SK-N-DZ (cell line): ENCODE measurements around the gene CUL9.

Experiments
- DNase-seq: peaks from one replicate; pipeline ENCODE4 v3.0.0-alpha.2; 2015; ENCODE audit warnings: low spot score

The CUL9 gene

DNA sequence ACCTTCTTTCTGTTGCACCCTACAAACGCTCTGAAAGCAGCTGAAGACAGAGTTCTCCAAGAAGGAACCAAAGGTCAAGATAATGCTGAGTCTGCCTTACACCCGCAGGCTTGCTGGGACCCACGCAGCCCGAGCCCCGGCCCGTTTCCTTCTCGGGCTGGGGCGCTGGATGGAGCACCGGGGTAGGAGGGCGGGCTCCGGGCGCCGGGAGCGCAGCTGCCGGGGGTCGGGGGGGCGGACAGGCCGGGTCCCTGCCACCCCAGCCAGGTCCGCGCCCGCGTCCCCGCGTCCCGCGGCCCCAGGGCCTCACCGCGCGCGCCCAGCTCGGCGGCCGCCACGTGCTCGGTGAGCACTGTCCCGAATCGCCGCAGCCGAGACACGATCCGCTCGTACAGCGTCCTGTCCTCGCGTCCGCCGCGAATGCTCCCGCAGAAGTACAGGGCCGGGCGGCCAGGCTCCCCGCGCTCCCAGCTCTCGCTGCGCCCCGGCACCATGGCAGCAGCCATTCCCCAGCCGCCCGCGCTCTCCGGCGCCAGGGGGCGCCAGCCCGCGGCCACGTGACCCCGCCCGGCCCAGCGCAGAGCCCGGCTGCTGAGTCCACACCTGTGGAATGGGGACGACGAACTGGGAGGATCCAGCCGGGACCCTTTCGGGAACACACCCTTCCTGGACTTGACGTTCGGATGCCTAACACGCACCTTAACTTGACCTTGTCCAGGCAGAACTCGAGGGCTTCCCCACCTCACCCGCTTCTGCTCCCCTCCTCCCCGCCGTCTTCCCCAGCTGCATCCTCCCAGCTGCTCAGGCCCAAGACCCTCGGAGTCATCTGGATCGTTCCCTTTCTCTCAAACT is 47.2 kb downstream of the CUL9 start, which contains the start of gene DNPH1:
Gene DNPH1, minus strand, starts transcription at position 531 of the 852 bp plus-strand sequence. Its CDS starts 25 bp downstream, at position 506.
- peak; percentile 65 for DNase-seq

DNA sequence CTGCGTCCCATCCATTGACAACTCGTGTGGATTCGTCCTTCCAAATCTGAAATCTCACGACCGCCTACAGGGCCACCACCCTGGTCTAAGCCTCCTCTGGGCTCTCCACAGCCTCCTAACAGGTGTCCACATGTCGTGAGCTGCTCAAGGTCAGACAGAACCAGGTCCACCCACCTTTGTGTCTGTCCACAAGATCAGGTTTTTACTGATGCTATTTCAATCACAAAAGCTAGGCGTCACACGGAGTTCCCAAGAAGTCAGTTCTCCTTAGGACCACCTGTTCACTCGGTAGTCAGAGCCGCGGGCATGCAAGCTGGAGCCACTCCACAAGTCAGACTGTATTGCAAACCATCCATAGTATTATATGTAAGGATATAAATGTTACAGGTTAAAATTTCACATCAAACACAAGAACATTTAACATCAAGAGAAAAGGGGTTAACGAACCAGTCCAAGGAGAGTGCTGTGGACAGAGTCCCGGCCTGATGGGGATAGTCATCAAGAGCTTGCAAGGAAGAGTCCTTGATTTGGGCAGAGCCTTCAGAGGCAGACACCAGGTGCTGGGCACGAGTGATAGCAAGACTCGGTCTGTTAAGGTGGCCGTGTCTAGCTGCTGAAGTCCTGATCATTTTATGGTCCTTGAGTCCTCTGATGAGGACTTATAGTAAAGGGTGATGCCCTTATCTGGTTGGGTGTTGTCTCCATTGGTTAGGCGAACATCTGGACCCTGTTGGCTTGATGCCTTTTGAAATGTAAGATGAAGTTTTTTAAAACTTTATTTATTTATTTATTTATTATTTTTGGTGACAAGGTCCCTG is 48.0 kb downstream of the CUL9 start:
- no peak for DNase-seq

- DNase-seq, result no peak
Observed at GRCh38 chr6:43231053-43231452, 49.1 kb downstream of the CUL9 start.

DNA sequence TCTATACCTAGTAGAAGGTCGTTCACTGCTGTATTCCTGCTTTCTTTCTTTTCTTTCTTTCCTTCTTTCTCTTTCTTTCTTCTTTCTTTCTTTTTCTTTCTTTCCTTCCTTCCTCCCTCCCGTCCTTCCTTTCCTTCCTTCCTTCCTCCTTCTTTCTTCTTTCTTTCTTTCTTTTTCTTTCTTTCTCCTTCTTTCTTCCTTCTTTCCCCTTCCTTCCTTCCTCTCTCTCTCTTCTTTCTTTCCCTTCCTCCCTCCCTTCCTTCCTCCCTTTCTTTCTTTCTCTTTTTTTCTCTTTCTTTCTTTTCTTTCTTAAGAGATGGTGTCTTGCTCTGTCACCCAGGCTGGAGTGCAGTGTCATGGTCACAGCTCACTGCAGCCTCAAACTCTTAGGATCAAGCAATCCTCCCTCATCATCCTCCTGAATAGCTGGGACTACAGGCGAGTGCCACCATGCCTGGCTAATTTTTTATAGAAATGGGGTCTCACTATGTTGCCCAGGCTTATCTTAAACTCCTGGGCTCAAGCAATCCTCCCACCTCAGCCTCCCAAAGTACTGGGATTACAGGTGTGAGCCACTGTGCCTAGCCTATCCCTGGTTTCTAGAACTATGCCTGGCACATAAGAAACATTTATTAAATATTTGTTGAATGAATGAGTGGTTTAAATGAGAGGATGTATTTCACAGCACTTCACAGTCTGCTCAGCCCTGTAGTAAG is 49.9 kb downstream of the CUL9 start:
- no peak for DNase-seq

DNA sequence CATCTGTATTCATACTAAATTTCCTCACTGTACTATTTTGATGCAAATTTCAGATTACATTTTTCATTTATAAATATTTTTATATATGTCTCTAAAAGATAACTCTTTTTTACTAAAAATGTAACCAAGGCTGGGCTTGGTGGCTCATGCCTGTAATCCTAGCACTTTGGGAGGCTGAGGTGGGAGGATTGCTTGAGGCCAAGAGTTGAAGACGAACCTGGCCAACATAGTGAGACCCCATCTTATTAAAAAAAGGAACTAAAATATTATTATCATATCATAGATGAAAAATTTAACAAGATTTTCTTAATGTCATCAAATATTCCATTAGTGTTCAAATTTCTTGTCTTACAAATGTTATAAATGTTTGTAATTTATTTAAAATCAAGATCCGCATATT is 53.8 kb downstream of the CUL9 start:
- DNase-seq, result no peak

DNA sequence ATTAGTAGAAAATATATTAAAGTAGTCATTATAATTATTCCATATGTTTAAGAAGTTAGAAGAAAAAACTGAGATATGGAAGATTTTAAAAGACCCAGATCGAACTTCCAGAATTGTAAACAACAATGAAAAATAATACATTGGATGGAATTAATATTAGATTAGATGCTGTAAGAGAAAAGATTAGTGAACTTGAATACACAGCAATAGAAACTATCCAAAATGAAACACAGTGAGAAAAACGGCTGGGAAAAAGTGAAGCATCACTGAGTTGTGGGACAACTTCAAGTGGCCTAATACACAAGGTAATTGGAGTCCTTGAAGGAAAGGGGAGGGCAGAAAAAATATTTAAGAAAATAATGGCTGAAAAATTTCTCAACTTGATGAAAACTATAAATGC is 57.1 kb downstream of the CUL9 start:
- DNase-seq, result no peak

GRCh38 chr6:43240950-43241349 is 59.0 kb downstream of the CUL9 start:
- DNase-seq, result no peak

DNA sequence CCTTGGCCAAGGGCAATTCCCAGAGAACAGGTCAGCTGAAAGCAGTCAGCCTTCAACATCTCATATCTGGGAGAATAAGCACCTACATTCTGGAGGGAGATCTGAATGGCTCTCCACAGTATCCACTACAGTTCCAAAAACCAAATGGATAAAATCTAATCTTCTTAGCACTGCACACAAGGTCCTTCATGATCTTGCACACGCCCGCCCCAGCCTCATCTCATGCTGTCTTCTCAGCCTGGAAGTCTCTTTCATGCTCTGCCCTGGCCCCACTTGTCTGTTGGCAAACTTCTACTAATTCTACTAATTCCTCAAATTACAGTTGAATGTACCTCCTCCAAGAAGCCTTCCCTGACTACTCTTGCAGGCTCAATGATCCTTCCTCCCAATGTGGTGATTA is 59.5 kb downstream of the CUL9 start:
- DNase-seq, result no peak

- peak; percentile 75 for DNase-seq
Observed at GRCh38 chr6:43242908-43243663, 61.1 kb downstream of the CUL9 start, which contains the start of gene TTBK1. TSS of gene TTBK1 (plus strand) at chr6:43243481. CDS start at chr6:43246661, 3,180 bp downstream.

- no peak for DNase-seq
Observed at GRCh38 chr6:43243664-43244321, 61.8 kb downstream of the CUL9 start.

DNA sequence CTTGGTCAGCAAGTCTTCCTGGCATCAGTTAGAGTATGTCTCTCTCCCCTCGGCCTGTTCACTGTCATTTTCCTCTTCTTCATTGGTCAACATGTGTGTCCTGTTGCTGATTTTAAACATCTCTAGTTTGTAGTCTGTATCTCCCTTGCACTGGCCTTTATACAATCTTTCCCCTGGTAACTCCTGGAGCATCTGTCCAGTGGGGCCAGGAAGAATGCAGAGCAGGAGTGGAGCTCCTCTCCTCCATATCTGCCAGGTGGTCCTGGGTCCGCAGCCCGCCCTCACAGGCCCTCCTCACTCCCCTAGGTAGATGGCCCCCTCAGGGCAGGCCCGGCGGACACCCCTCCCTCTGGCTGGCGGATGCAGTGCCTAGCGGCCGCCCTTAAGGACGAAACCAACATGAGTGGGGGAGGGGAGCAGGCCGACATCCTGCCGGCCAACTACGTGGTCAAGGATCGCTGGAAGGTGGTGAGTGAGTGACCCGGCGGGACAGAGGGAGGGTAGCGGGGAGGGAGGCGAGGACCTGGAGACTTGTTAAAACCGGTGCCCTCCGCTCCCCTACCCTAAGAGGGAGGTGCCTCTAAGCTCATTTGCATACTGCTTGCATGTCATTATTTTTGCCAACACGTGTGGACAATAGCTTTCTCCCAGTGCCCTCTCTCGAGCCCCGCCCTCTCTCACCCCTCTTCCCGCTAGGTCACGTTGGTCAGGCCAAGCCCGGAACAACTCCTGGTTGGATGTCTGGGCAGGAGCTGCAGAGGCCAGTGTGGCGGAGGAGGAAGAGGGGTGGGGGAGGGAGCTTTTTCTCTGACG is 64.5 kb downstream of the CUL9 start:
- DNase-seq, result no peak

- DNase-seq, result peak; percentile 68
Observed at GRCh38 chr6:43247114-43247999, 65.4 kb downstream of the CUL9 start.

- DNase-seq, result no peak
Observed at GRCh38 chr6:43248101-43248500, 66.1 kb downstream of the CUL9 start.

- DNase-seq, result no peak
Observed at GRCh38 chr6:43248791-43249190, 66.8 kb downstream of the CUL9 start.

GRCh38 chr6:43250992-43251373 is 69.0 kb downstream of the CUL9 start:
- no peak for DNase-seq

- DNase-seq, result no peak
Observed at GRCh38 chr6:43253401-43253800, 71.4 kb downstream of the CUL9 start.

- no peak for DNase-seq
Observed at GRCh38 chr6:43254138-43254817, 72.3 kb downstream of the CUL9 start.

- no peak for DNase-seq
Observed at GRCh38 chr6:43254846-43255245, 72.8 kb downstream of the CUL9 start.
